ENCODE measurements around the gene SELENOP.

GRCh38 chr5:42798284-42799240 is 13.1 kb downstream of the SELENOP start:
- no peak for TF ChIP-seq POLR2A (IDR thresholded peaks at IDR 0.05; ENCODE audit: borderline replicate concordance, extremely low read depth, insufficient read depth, insufficient read length)
- no peak for TF ChIP-seq CTCF (IDR thresholded peaks at IDR 0.05 in 2 of 3, conservative IDR thresholded peaks at IDR 0.05 in 1 of 3; ENCODE audit: borderline replicate concordance in 1 of 3, insufficient read depth in 1 of 3, low read depth in 2 of 3, low read length in 2 of 3)
- no peak for TF ChIP-seq REST (IDR thresholded peaks at IDR 0.05; ENCODE audit: low read depth)
- TF ChIP-seq CEBPB (IDR thresholded peaks at IDR 0.05; ENCODE audit: low read depth): no peak

Measured in HCT116 (cell line).